ENCODE measurements around the gene PWWP2B.

PWWP2B gene

GRCh38 chr10:132461683-132462231 is 64.8 kb downstream of the PWWP2B start:
- no peak for DNase-seq

- DNase-seq, result no peak
Measured at GRCh38 chr10:132462463-132463332, 65.7 kb downstream of the PWWP2B start.

- no peak for DNase-seq
Measured at GRCh38 chr10:132463333-132464255, 66.6 kb downstream of the PWWP2B start.

GRCh38 chr10:132464256-132465192 is 67.5 kb downstream of the PWWP2B start:
- DNase-seq, result no peak

GRCh38 chr10:132465193-132465888 is 68.3 kb downstream of the PWWP2B start:
- DNase-seq, result no peak

- no peak for DNase-seq
Measured at GRCh38 chr10:132465889-132466519, 69.0 kb downstream of the PWWP2B start.

- DNase-seq, result no peak
Measured at GRCh38 chr10:132466520-132467463, 69.8 kb downstream of the PWWP2B start.
